SK-N-SH (cell line): ENCODE results near the gene SLC2A9. TPM values are rescaled to one million over a fixed set of nuclear protein-coding genes. Genes with fewer than 3 reads are reported as not detected.

ENCODE experiments used
- CTCF ChIA-PET: fragments of 300-600, 350-600 bp; formaldehyde crosslinking; extraction: SDS; loops from one replicate; lab custom pipeline; 2021; lab: Yijun Ruan, JAX
- POLR2A ChIA-PET: fragments of 350-600 bp; sonication (Branson Sonifier 250); formaldehyde crosslinking; extraction: SDS; loops from one replicate; lab custom pipeline; 2020; ENCODE audit warnings: antibody characterized with exemption, inconsistent platforms; lab: Yijun Ruan, JAX
- DNase-seq: peaks from one replicate; pipeline ENCODE4 v3.0.0; 2012
- H2AFZ ChIP-seq: fragments of 200-600 bp; sonication (generic); 2 replicates; pipeline ENCODE4 v1.8.1; 2016; ENCODE audit warnings: antibody characterized with exemption, mild to moderate bottlenecking, low read depth
- H3F3A ChIP-seq: fragments of 200-600 bp; sonication (generic); replicated peaks from 2 replicates; pipeline ENCODE3; 2016; ENCODE audit warnings: antibody characterized with exemption, mild to moderate bottlenecking; ENCODE audit not compliant: insufficient read depth
- H3K27ac ChIP-seq, 2 experiments: fragments of 200-500 bp in 1 of 2; fragments of 200-600 bp in 1 of 2; sonication (Bioruptor generic) in 1 of 2; sonication (generic), shearing (Covaris generic) in 1 of 2; 2 replicates each; pipeline versions ENCODE4 v1.5.1 to v1.6.1; 2014 to 2016; ENCODE audit warnings: low read depth in 2 of 2, inconsistent platforms in 1 of 2, low read length in 1 of 2, mild to moderate bottlenecking in 1 of 2, mixed read lengths in 1 of 2
- H3K27me3 ChIP-seq: fragments of 200-600 bp; sonication (generic), shearing (Covaris generic); 2 replicates; pipeline ENCODE4 v1.6.1; 2016; ENCODE audit warnings: mixed run types; ENCODE audit not compliant: insufficient read depth
- H3K36me3 ChIP-seq, 2 experiments: fragments of 200-500 bp in 1 of 2; fragments of 200-600 bp in 1 of 2; sonication (Bioruptor generic) in 1 of 2; sonication (generic) in 1 of 2; replicated peaks in 1 of 2; 2 replicates each; pipeline versions ENCODE3 to v1.5.1; 2014 to 2016; ENCODE audit warnings: low read length in 1 of 2, mild to moderate bottlenecking in 1 of 2; ENCODE audit not compliant: insufficient read depth in 2 of 2, control insufficient read depth in 1 of 2
- H3K4me1 ChIP-seq, 2 experiments: fragments of 200-500 bp in 1 of 2; fragments of 200-600 bp in 1 of 2; sonication (Bioruptor generic) in 1 of 2; sonication (generic), shearing (Covaris generic) in 1 of 2; 2 replicates each; pipeline versions ENCODE4 v1.5.1 to v1.6.1; 2014 to 2016; ENCODE audit warnings: low read depth in 1 of 2, low read length in 1 of 2, mixed run types in 1 of 2; ENCODE audit not compliant: insufficient read depth in 2 of 2, control insufficient read depth in 1 of 2
- H3K4me2 ChIP-seq: fragments of 200-600 bp; sonication (generic), shearing (Covaris generic); 2 replicates; pipeline ENCODE4 v1.6.1; 2017; ENCODE audit warnings: mixed run types
- H3K4me3 ChIP-seq, 2 experiments: fragments of 200-500 bp in 1 of 2; fragments of 200-600 bp in 1 of 2; sonication (Bioruptor generic) in 1 of 2; sonication (generic), shearing (Covaris generic) in 1 of 2; 2 replicates each; pipeline versions ENCODE4 v1.5.1 to v1.8.1; 2014 to 2016; ENCODE audit warnings: low read depth in 2 of 2, inconsistent platforms in 1 of 2, low read length in 1 of 2, mild to moderate bottlenecking in 1 of 2, mixed read lengths in 1 of 2, moderate library complexity in 1 of 2
- H3K79me2 ChIP-seq: fragments of 200-600 bp; sonication (generic); 2 replicates; pipeline ENCODE4 v1.8.1; 2017; ENCODE audit warnings: mild to moderate bottlenecking; ENCODE audit not compliant: insufficient read depth
- H3K9ac ChIP-seq: fragments of 200-600 bp; sonication (generic); 2 replicates; pipeline ENCODE4 v1.6.1; 2017; ENCODE audit warnings: mixed run types
- H3K9me2 ChIP-seq: fragments of 200-600 bp; sonication (generic); 2 replicates; pipeline ENCODE4 v1.6.1; 2017; ENCODE audit warnings: mixed run types
- H3K9me3 ChIP-seq: fragments of 200-600 bp; sonication (generic); 2 replicates; pipeline ENCODE4 v1.6.1; 2017; ENCODE audit warnings: mixed run types, mild to moderate bottlenecking, moderate library complexity
- H4K20me1 ChIP-seq: fragments of 200-600 bp; sonication (generic); 2 replicates; pipeline ENCODE4 v1.6.1; 2017; ENCODE audit warnings: mild to moderate bottlenecking, mixed run types; ENCODE audit not compliant: insufficient read depth
- CHD2 ChIP-seq: fragments of 150-350 bp; IDR thresholded peaks from 2 replicates; pipeline ENCODE4 v1.6.1; 2018; ENCODE audit warnings: low read length; ENCODE audit not compliant: partially characterized antibody
- EP300 ChIP-seq, 2 experiments: IDR thresholded peaks; 2 replicates each; pipeline versions ENCODE4 v1.4.0 to v1.6.1; 2012; ENCODE audit warnings: borderline replicate concordance in 1 of 2, low read depth in 1 of 2, low read length in 1 of 2
- EZH2phosphoT487 ChIP-seq: fragments of 200-600 bp; sonication (generic); IDR thresholded peaks from 2 replicates; pipeline ENCODE4 v1.6.1; 2017; ENCODE audit warnings: low read depth, mixed run types, mild to moderate bottlenecking, antibody characterized with exemption, moderate library complexity, borderline replicate concordance
- FOSL2 ChIP-seq: IDR thresholded peaks from 2 replicates; pipeline ENCODE4 v1.4.0; 2012; ENCODE audit warnings: low read depth, mild to moderate bottlenecking, moderate library complexity, borderline replicate concordance
- FOXM1 ChIP-seq: IDR thresholded peaks from 2 replicates; pipeline ENCODE4 v1.4.0; 2012; ENCODE audit warnings: low read depth, mild to moderate bottlenecking
- GATA2 ChIP-seq: sonication (generic); formaldehyde crosslinking; IDR thresholded peaks from 2 replicates; pipeline ENCODE4 v1.5.0; 2020; ENCODE audit warnings: mild to moderate bottlenecking, missing genetic modification reagents
- JUND ChIP-seq: IDR thresholded peaks from 2 replicates; pipeline ENCODE4 v1.4.0; 2012
- MEF2A ChIP-seq: IDR thresholded peaks from 2 replicates; pipeline ENCODE4 v1.4.0; 2012; ENCODE audit warnings: low read depth, borderline replicate concordance
- NFIC ChIP-seq: IDR thresholded peaks from 2 replicates; pipeline ENCODE4 v1.4.0; 2012; ENCODE audit warnings: borderline replicate concordance
- NRF1 ChIP-seq: IDR thresholded peaks from 2 replicates; pipeline ENCODE4 v1.6.1; 2012; ENCODE audit warnings: low read depth, mild to moderate bottlenecking, low read length
- POLR2AphosphoS5 ChIP-seq: IDR thresholded peaks from 2 replicates; pipeline ENCODE4 v1.6.1; 2012; ENCODE audit warnings: low read depth, low read length
- RFX5 ChIP-seq: IDR thresholded peaks from 2 replicates; pipeline ENCODE4 v1.6.1; 2012; ENCODE audit warnings: mild to moderate bottlenecking, improper control_type of control experiment, low read length
- RXRA ChIP-seq: IDR thresholded peaks from 2 replicates; pipeline ENCODE4 v1.4.0; 2012; ENCODE audit warnings: low read depth, mild to moderate bottlenecking, borderline replicate concordance
- SIN3A ChIP-seq: IDR thresholded peaks from 2 replicates; pipeline ENCODE4 v1.6.1; 2012; ENCODE audit warnings: low read depth, mild to moderate bottlenecking, low read length, moderate library complexity, borderline replicate concordance
- TEAD4 ChIP-seq: IDR thresholded peaks from 2 replicates; pipeline ENCODE4 v1.4.0; 2012; ENCODE audit warnings: mild to moderate bottlenecking, borderline replicate concordance; ENCODE audit not compliant: insufficient read depth
- YY1 ChIP-seq: IDR thresholded peaks from 2 replicates; pipeline ENCODE4 v1.4.0; 2012; ENCODE audit warnings: low read depth, mild to moderate bottlenecking
- WGBS: methylation state at CpG from one replicate; pipeline ENCODE4 v1.1.6; 2017; ENCODE audit warnings: low lambda C conversion rate; 5-methylcytosine and 5-hydroxymethylcytosine counted together
- polyA plus RNA-seq, 3 experiments: library from polyadenylated mRNA; depleted of rRNA; stranded (reverse); fragments of >200 nt; gene quantifications; 2 replicates each; pipeline ENCODE4 v1.2.3, GENCODE V29; 2012
- TF ChIP-seq, protein P1 (sequence below): fragments of 150-350 bp; IDR thresholded peaks from 2 replicates; pipeline ENCODE4 v1.6.1; 2017; ENCODE audit warnings: antibody characterized with exemption, low read length, low read depth, borderline replicate concordance
- TF ChIP-seq, protein P2 (sequence below): fragments of 150-350 bp; IDR thresholded peaks from 2 replicates; pipeline ENCODE4 v1.6.1; 2016; ENCODE audit warnings: mild to moderate bottlenecking, low read depth, low read length

SLC2A9 gene
- polyA plus RNA-seq, 1 of the 3 experiments (the other 2 are of a cell fraction) = not detected

DNA sequence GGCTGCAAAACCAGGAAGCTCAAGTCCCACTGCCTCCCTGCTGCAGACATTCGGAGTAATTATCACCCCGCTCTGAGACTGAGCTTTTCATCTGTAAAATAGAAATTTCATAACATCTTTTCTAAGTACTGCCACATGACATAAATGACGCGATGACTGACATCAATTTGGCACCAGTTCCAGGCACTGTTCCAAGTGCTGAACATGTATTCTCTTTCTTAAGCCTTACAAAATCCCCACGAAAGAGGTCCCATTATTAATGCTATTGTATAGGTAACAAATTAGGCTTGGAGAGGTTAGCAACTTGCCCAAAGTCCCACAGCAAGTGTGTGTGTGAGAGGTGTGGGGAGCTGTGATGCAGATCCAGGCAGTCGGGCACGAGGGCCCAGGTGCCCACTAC, 56.4 kb downstream of the SLC2A9 start:
- no peak for TF ChIP-seq MEF2A
- TF ChIP-seq POLR2AphosphoS5 = no peak
- no peak for TF ChIP-seq EZH2phosphoT487
- TF ChIP-seq SIN3A = no peak
- TF ChIP-seq TEAD4 = no peak
- TF ChIP-seq YY1 = no peak
- no peak for TF ChIP-seq CHD2
- TF ChIP-seq FOSL2 = no peak
- no peak for TF ChIP-seq NFIC
- no peak for TF ChIP-seq EP300 (IDR thresholded peaks at IDR 0.05; ENCODE audit: borderline replicate concordance in 1 of 2, low read depth in 1 of 2, low read length in 1 of 2)
- TF ChIP-seq GATA2 (CRISPR knock-in tag) = no peak
- no peak for TF ChIP-seq RFX5
- no peak for TF ChIP-seq RXRA
- TF ChIP-seq, protein P1, sequence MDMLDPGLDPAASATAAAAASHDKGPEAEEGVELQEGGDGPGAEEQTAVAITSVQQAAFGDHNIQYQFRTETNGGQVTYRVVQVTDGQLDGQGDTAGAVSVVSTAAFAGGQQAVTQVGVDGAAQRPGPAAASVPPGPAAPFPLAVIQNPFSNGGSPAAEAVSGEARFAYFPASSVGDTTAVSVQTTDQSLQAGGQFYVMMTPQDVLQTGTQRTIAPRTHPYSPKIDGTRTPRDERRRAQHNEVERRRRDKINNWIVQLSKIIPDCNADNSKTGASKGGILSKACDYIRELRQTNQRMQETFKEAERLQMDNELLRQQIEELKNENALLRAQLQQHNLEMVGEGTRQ = no peak
- no peak for TF ChIP-seq JUND
- no peak for TF ChIP-seq FOXM1
- TF ChIP-seq NRF1 = no peak
- no peak for DNase-seq
- peaks cover 4% of the 10 kb centered on the region; the same call in 1 of the 2 replicates for H3K9me2 ChIP-seq
- H3K27ac ChIP-seq = no peak overlapping the region
- ChIA-PET CTCF (interaction anchor here (0.7 kb wide), 1 partner anchor 11 kb away, joined by 3 read pairs; no protein-coding TSS in a partner anchor), POLR2A (no interaction called here)
- no peak overlapping the region for H3K9ac ChIP-seq
- H3K9me3 ChIP-seq = peaks cover 3% of the 10 kb centered on the region; the same call in 1 of the 2 replicates
- H3K36me3 ChIP-seq = no peaks in the 10 kb centered on the region
- WGBS = 48% methylated on average over 7 of the region's 7 CpGs
- H3F3A ChIP-seq = no peaks in the 10 kb centered on the region
- H3K4me2 ChIP-seq = no peak overlapping the region
- no peaks in the 10 kb centered on the region for H3K4me1 ChIP-seq
- H3K27me3 ChIP-seq = no peaks in the 10 kb centered on the region
- H3K4me3 ChIP-seq = no peak overlapping the region
- no peaks in the 10 kb centered on the region for H4K20me1 ChIP-seq
- no peaks in the 10 kb centered on the region for H3K79me2 ChIP-seq
- no peak overlapping the region for H2AFZ ChIP-seq

DNA sequence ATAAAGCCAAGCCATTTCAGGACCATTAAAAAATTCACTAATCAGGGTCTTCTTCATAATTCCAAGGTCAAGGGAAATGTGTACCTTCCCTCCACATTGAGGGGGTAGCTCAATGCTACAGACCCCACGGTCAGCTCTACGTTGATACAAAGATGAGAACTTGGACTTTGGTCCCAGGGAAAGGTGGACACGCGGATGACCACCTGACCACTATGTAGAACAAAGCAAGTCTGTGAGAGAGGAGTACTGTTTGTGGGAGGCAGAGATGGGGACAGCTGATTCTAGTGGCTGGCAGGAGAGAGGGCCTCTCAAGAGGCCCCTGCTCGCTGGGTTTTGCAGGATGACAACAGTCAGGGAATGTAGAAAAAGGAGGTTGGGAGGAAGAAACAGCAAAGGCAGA, 58.0 kb downstream of the SLC2A9 start:
- CTCF ChIA-PET = interaction anchor here (1.2 kb wide), 1 partner anchor 16 kb away, joined by 3 read pairs; no protein-coding TSS in a partner anchor
- POLR2A ChIA-PET = no interaction called here
- H3K27ac ChIP-seq = no peak overlapping the region
- no peak overlapping the region for H3K4me3 ChIP-seq
- H3K36me3 ChIP-seq = no peaks in the 10 kb centered on the region
- H3F3A ChIP-seq = no peaks in the 10 kb centered on the region
- H3K9me2 ChIP-seq = peaks cover 4% of the 10 kb centered on the region; the same call in 1 of the 2 replicates
- H4K20me1 ChIP-seq = no peaks in the 10 kb centered on the region
- no peaks in the 10 kb centered on the region for H3K9me3 ChIP-seq
- no peak for DNase-seq
- TF ChIP-seq, protein P2, sequence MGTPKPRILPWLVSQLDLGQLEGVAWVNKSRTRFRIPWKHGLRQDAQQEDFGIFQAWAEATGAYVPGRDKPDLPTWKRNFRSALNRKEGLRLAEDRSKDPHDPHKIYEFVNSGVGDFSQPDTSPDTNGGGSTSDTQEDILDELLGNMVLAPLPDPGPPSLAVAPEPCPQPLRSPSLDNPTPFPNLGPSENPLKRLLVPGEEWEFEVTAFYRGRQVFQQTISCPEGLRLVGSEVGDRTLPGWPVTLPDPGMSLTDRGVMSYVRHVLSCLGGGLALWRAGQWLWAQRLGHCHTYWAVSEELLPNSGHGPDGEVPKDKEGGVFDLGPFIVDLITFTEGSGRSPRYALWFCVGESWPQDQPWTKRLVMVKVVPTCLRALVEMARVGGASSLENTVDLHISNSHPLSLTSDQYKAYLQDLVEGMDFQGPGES = no peak
- TF ChIP-seq CHD2 = no peak
- no peak overlapping the region for H3K9ac ChIP-seq
- no peaks in the 10 kb centered on the region for H3K4me1 ChIP-seq
- H3K27me3 ChIP-seq = no peaks in the 10 kb centered on the region
- H3K4me2 ChIP-seq = no peak overlapping the region
- 53% methylated on average over 3 of the region's 5 CpGs for WGBS
- no peak overlapping the region for H2AFZ ChIP-seq
- no peaks in the 10 kb centered on the region for H3K79me2 ChIP-seq
